AG08396 (cell line): ENCODE measurements around the gene SPCS3.
A peak's percentile ranks its signal among the peaks of the same experiment; 100 is the strongest.
"Not testable (repeated sequence)": the region's sequence is repeated elsewhere in the genome, so short reads cannot be mapped to it uniquely, and the experiment has no call there.

ENCODE experiments used
- DNase-seq: peaks from one replicate; pipeline ENCODE4 v3.0.0; 2012; ENCODE audit warnings: low spot score, mixed read lengths

SPCS3 gene

DNA sequence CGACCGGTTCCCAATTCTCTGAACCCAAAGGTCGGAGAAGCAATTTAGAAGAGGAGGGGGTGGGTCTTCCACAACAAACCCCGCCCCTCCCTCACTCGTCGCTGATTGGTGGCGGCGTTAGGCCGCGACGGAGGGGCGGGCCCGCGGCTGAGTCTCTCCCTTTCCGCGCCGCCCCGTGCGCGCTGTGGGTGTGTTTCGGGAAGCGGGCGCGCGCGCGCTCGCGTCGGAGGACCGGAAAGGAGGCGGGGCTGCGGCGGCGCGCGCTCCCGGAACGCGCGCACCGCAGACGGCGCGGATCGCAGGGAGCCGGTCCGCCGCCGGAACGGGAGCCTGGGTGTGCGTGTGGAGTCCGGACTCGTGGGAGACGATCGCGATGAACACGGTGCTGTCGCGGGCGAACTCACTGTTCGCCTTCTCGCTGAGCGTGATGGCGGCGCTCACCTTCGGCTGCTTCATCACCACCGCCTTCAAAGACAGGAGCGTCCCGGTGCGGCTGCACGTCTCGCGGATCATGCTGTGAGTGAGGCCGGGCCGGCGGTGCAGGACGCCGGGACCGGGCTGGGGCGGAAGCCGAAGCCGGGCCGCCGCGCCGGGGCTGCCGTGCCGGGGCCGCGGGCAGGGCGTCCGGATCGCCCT, at the start of gene SPCS3:
Gene SPCS3 (plus strand): TSS at position 263 of the 636 bp plus-strand sequence. CDS start 111 bp downstream, at position 374.
- peak; percentile 97 for DNase-seq

DNA sequence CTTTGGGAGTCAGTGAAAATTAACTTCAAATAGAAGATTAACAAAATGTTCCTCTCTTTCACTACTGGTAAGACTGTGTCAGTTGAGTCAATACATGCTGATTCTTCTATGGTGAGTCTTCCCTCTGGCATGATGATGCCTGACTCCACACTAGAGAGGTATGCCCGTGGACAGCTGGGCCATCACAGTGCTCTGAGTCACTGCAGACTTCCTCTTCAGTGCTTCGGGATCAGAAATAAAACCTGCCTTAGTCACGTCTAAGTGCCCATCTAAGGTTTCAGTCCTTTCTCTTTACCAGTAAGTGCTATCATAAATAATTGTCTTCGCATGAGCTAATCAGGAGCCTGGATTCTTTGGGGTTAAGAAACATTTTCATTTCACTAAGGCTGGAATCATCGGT, 49.1 kb upstream of the SPCS3 start:
- peak; percentile 88 for DNase-seq

DNA sequence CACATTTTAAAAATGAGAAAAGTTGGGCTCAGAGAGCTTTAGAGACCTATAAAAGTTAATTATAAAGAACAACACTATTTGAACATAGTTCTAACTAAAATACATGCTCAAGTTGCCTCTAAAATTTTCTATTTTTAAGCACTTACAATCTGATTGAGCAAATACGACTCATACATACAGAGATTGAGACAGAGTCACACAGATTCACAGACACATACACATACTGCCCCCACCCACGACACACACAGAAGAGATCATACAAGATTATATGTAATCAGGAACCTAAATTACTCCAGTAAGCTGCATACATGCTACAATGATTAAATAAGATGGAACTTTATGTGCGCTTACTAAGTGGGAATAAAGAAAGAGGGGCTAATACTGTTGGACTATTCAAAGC, 48.0 kb upstream of the SPCS3 start:
- DNase-seq = no peak

DNA sequence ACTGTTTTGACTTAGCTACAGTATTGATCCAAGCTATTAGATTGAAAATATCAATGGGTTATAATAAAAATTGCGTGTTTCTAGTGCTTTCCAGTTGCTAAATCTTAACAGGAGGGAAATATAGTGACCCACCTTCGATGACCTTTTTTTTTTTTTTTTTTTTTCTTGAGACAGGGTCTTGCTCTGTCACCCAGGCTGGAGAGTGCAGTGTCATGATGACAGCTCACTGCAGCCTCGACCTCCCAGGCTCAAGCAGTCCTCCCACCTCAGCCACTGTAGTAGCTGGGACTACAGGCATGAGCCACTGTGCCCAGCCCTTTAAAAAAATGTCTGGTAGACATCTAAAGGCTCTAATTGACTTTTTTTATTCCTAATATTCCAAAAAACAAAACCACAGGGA, 47.0 kb upstream of the SPCS3 start:
- no peak for DNase-seq

DNA sequence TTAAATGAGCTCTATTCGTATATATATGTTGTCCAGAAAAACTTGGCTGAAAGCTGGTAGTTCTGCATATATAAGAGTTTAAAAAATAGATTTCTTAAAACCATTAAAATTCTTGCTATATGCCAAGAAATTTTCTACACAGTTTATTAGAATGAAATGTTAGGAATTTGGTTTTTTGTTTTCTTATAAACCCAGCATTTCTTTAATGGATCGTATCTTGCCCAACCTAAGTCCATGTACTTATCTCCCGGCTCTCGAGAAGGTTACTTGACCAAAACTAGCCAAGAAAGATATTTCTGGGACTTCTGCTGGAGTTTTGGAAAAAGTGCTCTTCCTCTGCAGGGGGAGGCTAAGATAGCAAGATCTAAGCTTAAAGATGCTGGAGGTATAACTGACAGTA, 46.0 kb upstream of the SPCS3 start:
- DNase-seq = no peak

DNA sequence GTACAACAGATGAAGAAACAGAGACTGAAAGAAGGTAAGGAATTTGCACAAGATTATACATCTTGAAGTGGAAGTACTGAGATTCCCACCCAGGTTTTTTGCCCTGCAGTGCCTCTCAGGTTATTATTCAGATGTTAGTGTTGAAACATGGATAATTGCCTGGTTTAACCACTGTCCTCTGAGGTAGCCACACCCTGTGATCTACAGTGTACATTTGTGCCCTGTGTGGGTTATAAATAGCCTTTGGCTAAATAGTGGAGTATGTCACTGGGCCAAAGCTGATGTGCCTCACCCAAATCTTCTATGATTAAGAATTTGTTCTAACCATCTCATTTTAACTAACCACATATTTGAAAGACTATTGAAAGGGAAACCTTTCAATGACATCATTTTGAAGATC, 45.3 kb upstream of the SPCS3 start:
- DNase-seq = peak; percentile 25

DNA sequence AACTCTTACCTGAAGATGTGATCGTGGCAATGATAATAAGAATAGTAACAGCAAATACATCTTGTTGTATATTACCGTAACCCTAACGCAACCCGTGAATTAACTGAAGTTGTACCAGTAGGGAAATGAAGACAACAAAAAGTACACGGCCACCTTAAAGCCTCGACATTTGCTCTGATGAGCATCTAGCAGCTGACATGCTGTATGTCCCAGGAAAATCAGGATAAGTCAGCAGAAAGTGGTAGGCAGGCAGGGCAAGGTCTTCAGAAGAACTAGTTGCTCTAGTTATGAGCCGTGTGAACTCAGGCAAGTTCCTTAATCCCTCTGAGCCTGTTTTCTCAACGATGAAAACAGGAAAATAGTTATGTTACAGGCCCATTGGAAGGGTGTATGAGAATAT, 43.1 kb upstream of the SPCS3 start:
- no peak for DNase-seq

DNA sequence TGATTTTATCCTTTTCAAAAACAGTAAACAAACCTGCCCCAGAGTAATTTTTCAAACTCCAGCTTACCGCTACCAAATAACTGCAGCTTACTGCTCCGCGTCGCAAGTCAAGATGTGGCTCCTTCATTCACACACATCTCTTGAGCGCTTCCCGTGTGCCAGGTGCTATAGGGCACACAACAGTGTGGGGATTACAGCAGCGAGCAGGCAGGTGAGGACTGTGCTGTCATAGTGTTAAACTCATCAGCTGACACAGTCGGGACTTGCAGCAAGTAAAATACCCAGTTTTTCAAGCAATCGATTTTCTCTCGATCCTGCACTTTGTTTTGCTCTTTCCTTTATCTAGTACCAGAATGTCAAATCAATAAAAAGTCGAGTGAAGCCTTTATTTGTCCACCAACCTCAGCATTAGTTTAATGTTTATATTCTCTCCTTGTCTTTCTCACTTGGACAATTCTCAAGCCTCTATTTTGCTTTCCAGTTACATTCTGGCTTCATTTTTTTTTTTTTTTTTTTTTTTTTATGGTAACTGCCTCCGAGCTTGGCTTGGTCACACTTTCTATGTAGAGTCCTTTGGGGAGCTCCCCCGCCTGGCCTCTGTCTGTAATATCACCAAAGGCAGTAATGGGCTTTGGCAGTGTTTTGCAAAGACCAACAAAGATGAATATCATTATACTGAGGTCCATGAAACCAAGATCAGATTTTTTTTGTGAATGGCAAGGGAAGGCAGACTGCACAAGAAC, 42.4 kb upstream of the SPCS3 start:
- peak; percentile 70 for DNase-seq

DNA sequence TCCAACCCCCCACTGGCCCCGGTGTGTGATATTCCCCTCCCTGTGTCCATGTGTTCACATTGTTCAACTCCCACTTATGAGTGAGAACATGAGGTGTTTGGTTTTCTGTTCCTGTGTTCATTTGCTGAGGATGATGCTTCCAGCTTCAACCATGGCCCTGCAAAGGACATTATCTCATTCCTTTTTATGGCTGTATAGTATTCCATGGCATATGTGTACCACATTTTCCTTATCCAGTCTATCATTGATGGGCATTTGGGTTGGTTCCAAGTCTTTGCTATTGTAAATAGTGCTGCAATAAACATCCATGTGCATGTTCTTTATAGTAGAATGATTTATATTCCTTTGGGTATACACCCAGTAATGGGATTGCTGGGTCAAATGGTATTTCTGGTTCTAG, 40.2 kb upstream of the SPCS3 start:
- not testable (repeated sequence) for DNase-seq

DNA sequence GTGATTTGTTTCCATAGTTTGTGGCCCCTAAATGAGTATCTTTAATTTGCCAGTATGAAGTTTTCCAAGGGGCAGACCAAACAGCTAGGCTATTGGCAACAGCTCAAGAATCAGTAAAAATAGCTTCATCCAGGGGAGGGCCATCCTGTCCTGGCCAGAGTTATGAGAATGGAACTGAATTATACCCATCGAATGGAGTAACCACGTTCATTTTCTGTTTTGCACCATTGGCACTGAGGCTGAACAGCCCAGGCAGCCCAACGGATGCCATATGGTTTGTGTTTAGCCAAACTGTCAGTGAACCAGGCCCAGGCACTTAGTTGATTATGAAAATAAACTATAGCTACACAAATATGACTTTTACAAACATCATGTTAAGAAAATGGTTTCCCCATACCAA, 33.0 kb upstream of the SPCS3 start:
- DNase-seq = peak; percentile 17

DNA sequence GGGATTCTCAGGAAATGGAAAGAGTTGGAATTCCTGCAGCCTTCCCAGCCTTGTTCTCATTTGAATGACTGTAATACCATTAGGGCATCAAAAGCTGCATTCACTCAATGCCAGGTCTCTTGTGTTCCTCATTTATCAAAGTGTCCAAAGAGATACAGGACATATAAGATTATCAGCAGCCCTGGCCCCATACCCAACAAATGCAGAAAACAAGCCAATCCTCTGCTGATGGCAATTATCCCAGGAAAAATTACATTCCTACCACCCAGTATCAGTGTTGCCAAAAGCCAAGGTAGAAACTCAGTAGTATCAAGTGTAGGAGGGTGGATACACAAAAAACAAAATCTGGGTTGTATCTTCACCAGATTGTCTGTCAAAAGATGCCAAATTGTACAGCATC, 32.2 kb upstream of the SPCS3 start:
- DNase-seq = no peak

DNA sequence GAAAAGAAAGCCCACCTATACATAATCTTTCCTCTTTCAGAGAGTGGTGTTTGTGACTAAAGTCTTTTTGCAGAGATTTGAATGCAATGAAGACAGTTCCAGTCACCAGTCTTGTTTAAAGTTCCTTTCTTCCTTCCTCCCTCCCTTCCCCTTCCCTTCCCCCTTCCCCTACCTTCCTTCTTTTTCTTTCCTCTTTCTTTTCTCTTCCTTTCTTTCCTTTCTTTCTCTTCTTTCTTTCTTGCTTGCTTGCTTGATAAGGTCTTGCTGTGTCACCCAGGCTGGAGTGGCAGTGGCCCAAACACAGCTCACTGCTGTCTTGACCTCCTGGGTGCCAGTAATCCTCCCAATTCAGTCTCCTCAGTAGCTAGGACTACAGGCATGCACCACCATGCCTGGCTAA, 31.7 kb upstream of the SPCS3 start:
- no peak for DNase-seq

DNA sequence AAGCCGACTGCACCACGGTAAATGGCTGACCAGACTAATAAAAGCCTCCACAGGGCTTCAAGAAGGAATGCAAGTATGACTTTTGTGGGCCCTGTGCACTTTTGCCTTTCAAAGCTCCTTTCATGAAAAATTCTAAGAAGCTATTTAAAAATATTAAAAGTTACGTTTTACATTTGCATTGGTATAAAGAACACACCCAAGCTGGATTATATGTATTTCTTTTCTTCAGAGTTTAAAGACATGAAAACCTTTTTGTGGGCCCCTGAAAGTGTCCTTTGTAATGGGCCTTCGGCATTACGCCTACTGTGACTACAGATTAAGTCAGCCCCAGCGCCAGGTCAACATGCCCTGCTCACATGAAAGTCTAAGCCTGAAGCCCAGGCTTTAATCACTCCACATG, 30.2 kb upstream of the SPCS3 start:
- DNase-seq = no peak

DNA sequence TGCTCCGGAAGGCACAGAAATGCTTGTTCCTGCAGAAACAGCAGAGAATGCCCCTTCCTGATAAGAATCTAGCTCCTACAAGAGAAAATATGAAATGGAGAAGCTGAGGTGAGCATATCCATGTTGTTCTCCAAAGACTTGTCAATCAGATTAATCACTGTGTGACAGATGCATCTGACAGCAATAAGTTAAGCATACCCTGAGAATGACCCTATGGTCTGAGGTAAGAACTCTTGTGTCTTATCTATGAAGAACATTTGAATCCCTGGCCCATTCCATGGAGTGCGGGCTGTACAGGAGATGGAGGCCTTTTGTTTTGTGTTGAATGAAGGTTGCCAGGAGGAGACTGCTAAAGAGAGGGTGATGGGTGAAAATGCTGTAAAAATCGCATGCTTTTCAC, 29.2 kb upstream of the SPCS3 start:
- DNase-seq = no peak

DNA sequence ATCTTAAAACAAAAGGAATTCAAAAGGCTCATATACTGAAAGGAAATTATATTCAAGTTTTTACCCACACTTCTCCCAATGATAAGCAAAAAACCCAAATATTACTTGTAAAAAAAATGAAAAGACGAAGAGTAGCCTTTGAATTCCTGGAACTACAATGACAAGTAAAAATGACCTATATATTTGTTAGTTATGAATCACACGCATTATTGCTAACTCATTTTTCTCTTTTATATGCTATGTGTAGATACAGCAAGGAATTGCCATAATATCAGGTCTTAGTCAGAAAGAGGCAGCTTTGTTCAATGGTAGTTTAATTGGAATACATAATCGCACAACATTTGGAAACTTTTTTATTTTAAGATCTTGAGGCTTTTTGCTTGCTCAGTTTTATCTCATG, 28.0 kb upstream of the SPCS3 start:
- no peak for DNase-seq

DNA sequence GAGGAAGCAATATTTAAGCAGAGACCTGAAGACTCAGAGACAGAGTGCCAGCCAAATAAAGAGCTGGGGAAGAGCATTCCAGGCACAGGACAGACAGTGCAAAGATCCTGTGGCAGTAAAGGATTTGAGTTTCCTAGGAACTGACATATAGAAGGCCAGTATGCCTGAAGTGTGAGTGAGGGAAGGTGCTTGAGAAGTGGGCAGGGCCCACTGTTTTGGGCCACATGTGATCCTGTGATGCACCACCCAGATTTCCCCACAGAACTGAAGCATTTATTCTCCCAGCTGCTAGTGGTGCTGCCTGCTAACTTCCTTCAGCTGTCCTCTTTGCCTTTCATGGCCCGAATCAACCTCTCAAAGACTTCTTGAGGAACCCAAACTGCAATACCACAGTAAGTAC, 26.8 kb upstream of the SPCS3 start:
- no peak for DNase-seq

DNA sequence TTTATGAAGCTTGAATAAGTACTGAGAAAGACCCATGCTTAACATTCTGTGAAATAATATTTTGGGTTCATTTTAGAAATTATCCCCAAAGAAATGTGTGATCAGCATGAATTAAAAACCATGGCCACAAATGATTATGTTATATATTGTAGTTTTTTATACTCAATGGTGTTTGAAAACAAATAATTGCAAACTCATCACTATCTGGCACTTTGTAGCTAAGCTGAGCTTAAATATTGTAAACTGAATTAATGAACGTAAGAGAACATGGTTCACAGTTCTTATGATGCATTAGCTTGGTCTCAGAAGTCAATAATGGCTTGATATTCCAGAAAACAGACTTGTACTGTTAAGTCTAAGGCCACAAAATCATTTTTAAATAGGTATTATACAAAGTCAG, 26.1 kb upstream of the SPCS3 start:
- no peak for DNase-seq

DNA sequence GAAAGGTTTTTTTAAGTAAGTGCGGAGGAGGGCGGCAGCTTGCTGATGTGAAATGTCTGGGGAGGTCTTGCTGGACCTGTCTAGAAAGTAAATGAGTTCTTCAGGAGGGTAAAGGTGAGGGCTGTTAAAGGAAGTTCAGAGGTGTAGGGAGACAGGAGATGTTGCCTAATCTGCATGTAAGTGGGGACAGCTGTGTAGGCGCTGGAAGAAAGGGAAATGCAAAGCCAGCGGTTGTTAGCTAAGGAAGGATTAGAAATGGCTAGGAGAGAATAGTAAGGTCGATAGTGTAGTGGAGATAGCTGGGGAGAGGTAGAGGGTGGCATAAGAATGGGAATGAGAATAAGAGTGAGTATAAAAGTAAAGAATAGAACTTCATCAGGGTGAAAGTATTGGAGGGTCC, 23.9 kb upstream of the SPCS3 start:
- not testable (repeated sequence) for DNase-seq

DNA sequence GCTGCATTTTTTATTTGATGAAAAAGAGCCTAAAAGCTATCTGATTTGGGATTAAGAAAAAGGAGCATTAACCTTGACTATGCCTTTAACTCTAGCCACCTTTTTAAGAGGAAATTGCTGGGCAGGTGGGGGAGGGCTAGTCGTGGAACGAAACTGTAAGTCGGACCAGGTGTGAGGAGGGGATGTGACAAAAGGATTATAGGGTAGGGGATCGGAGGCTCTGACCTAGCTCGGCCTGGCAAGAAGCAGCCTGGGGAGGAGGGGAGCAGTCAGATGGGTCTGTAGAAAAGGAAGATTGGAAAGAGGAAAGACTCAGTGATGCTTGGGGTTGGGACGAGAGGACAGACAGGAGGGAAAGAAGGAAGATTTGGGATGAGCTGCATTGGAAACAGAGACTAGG, 21.1 kb upstream of the SPCS3 start:
- no peak for DNase-seq

DNA sequence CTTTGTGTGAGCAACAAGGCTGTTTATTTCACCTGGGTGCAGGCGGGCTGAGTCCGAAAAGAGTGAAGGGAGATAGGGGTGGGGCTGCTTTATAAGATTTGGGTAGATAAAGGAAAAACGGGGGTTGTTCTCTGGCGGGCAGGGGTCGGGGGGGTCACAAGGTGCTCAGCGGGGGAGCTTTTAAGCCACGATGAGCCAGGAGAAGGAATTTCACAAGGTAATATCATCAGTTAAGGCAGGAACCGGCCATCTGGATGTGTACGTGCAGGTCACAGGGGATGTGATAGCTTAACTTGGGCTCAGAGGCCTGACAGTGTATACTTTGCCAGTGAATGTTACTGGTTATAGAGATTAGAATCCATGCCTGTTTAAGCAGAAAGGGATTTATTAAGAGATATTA, 19.7 kb upstream of the SPCS3 start:
- no peak for DNase-seq

DNA sequence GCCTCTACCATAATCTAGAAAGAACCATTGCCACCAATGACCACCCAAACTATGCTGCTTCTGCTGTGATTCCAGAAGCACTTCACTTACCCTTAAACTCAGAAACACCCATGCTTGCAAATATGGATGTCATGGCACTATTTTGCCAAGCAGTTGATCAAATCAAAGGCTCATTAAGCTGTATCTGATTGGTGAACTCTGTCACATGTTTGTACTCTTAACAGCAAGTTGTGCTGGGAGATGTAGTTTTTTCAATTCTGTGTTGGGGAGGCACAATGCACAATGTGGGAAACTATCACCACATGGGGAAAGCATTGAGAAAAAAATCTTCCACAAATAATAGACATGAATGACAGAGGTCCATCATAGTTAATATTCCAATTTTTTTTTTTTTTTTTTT, 19.2 kb upstream of the SPCS3 start:
- no peak for DNase-seq

DNA sequence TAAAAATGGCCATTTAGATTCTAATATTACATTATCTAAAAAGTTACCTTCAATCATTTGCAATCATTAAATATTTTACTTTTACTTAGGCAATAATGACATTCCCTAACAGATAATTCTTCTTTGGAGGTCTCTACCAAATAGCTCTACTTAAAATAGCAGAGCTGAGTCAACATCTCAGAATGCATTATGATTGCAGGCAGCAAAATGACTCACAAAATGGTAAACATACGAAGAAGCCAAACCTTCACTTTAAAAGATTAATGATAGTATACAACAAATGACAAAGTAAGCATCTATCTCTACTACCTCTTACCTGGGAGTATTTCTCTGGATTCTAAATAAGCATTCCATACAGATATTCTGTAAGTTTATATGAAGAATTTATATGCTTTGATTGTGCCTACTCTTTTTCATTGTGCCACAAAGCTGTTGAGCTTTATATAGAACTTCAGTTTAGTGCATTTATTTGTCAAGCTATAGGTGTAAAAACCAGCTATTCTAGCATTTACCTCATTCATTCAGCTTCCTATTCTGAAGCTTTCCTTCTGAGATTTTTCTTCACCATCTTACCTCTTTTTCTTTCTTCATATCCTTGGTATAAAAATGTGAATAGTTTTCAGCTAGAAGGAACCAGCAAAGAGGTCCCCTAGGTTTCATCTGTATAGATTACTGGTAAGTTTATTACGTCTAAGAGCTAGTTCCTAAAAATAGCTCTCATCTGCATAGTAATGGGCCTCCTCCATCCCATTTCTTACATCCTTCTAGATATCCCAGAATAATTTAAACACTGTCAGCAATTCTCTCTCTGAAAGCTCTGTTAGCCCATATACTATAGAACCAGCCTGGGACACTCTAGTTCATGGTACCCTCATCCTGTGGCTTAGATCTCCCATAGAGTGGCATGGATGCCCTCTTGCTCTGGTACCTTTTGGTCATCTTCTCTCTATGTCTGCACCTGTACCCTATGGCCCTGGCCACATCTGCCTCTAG, 17.2 kb upstream of the SPCS3 start:
- peak; percentile 35 for DNase-seq

DNA sequence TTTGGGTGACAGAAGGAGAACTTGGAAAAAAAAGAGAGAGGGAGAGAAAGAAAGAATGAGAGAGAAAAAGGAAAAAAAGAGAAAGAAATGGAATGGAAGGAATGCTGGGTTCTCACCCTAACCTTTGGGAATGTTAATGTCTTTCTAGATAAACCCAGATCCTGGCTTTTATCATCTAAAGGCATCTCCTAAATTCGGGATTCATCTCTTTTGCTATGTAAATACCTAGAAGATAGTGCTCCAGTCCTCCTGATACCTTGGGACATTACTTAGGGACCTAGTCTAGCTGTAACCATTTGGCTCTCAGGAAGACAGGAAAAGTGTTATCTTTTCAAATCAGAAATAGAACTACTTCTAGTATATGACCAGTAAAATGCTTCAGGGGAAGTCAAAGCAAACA, 15.8 kb upstream of the SPCS3 start:
- no peak for DNase-seq
